Epidermal melanocyte (primary cell): Measurements from ENCODE around the gene MAP3K7.
A peak's percentile ranks its signal among the peaks of the same experiment; 100 is the strongest.

ENCODE experiments used
- DNase-seq: peaks from one replicate; pipeline ENCODE4 v3.0.0; 2011; ENCODE audit warnings: low spot score; ENCODE audit not compliant: insufficient read length

The MAP3K7 gene

GRCh38 chr6:90586836-90587638 lies at the start of gene MAP3K7:
MAP3K7 (minus strand) TSS chr6:90587072; CDS start chr6:90586883, 189 bp downstream.
- peak; percentile 83 for DNase-seq

DNA sequence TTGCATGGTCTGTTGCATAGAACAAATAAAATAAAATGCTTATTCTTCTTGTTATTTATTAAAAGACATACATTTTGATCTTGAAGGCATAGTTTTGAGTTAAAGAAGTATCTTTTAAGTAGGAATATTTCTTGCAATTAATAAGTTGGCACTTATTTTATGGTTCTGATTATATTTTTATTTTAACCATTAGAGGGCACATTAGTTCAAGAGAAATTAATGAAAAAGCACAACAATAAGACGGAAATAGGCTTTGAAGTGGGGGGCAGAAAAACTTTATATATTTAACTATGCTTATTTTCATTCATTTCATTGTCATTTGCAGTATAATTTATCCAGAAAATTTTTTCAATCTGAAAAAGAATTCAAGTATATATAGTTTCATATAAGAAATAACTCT lies 44.2 kb upstream of the MAP3K7 start:
- no peak for DNase-seq

GRCh38 chr6:90621581-90621980 lies 34.7 kb upstream of the MAP3K7 start:
- no peak for DNase-seq

GRCh38 chr6:90619221-90619620 lies 32.3 kb upstream of the MAP3K7 start:
- no peak for DNase-seq

- no peak for DNase-seq
Measured at GRCh38 chr6:90612313-90612680, 25.4 kb upstream of the MAP3K7 start.

DNA sequence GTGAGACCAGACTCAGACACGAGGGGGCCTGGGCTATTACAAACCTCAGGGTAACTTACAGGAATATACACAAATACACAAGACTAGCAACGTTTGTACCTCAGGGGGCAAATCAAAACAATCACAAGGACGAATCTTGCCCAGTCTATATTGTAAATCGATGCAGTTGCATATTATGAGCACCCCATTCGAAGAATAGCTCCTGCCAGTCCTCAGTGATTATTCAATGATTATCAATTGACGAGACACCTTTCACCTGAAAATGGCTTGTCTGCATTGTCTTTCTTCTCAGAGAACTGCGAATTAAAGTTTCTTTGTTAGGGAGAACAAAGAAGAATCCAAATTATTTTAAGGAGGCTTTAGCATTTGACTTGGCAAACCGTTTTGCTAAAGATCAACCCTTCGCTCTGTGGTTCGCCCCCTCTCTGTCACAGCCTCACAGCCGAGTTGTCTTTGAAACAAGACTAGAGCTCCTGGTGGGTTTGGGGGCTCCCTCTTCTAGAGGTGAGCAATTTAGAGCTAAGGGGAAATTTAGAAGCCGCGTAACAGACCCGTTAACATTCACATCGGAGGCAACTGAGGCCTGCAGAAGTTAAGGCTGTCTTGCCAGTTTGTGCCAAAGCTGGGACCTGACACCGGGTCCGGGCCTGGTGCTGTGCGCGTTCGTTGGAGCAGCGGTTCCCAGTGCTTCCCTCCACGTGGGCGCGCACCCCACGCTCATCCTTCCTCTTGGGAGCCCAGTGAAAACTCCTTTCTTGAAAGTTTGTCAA lies 24.9 kb upstream of the MAP3K7 start:
- DNase-seq = no peak

- DNase-seq = no peak
Measured at GRCh38 chr6:90610751-90611542, 24.1 kb upstream of the MAP3K7 start.

- DNase-seq = no peak
Measured at GRCh38 chr6:90610301-90610750, 23.5 kb upstream of the MAP3K7 start.

DNA sequence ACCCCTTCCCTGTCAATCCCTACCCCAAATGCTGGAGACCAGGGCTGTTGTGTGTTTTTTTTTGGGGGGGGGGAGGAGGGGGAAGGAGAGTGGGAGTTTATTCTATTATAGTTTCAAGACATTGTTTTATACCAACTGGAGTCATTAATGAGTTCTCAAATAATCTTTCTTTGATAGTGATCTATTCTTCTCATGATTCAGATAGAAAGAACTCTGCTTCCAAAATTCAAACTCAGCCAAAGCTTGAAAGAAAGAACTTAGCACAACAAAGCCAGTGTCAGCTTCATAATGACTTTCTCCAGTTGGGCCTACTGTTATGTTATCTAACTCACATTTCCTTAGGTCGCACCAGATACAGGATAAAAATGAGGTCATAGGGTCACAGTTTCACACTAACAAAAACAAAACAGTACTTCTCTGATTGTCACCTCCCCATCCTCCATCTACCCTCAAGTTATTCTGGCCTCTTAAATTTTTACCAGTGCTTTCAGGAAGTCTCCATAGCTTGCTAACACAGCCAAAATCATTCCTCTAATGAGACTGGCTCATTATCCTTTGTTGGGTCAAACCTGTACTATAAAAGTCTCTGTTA lies 19.0 kb upstream of the MAP3K7 start:
- DNase-seq = no peak

GRCh38 chr6:90604546-90604945 lies 17.7 kb upstream of the MAP3K7 start:
- no peak for DNase-seq

DNA sequence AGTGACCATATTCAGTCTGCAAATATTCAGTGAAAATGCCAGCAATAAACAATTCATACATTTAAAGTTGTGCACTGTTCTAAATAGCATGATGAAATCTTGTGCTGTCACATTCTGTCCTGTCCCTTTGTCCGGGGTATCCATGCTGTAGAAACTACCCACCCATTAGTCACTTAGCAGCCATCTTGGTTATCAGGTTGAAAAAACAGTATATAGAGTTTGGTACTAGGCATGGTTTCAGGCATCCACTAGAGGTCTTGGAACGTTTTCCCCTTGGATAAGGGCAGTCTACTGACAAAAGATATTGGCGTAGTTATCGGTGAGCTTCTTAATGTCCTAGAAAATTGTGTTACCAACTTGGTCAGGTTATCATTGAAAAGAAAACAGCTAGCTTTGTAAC lies 12.3 kb upstream of the MAP3K7 start:
- no peak for DNase-seq

- DNase-seq = no peak
Measured at GRCh38 chr6:90598192-90598951, 11.5 kb upstream of the MAP3K7 start.

- no peak for DNase-seq
Measured at GRCh38 chr6:90596967-90597539, 10.2 kb upstream of the MAP3K7 start.

DNA sequence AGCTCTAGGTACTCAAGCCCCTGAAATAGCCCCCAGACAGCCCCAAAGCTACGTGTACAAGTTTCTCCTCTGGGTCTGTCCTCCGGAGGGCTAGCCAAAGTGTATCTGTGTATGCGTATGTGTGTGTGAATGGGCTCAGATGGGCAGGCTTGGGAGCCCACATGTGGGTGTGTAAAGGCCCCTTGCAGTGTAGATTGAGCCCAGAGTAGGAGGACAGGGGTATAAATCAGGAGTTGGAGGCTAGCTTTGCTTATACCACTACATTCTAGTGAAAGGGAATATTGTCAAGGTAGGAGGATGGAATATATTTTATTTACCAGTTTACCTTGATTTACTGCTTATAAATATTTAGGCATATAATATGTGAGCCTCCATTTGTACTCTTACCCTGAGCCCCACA lies 9.0 kb upstream of the MAP3K7 start:
- DNase-seq = no peak

- DNase-seq = no peak
Measured at GRCh38 chr6:90586546-90586835, 381 bp downstream of the MAP3K7 start.

DNA sequence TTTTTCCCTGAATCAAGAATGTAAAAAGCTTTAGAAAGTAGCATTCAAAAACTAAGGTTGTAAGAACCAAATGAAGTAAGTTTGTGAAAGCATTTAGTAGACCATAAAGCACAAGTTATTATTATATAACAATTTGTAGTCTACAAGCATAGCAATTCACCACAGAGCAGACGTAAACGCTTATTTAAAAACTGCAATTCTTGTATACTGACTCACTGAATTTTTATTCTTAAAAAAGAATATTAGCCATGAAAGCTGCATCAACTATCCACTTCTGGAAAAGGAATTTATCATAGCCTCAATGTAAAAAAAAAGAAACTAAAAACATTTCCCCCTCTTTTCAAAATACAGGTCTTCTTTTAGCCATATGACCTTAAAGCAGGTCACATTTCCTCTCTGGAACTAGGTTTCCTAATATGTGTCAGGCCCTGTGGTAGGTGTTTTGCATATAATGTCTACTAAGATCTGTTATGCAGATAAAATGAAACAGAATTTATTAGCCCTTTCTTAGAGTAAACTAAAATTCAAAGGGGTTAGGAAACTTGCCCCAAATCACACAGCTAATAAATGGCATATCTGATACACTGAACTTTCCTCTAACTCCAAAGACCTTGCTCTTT lies 2.1 kb downstream of the MAP3K7 start:
- no peak for DNase-seq

DNA sequence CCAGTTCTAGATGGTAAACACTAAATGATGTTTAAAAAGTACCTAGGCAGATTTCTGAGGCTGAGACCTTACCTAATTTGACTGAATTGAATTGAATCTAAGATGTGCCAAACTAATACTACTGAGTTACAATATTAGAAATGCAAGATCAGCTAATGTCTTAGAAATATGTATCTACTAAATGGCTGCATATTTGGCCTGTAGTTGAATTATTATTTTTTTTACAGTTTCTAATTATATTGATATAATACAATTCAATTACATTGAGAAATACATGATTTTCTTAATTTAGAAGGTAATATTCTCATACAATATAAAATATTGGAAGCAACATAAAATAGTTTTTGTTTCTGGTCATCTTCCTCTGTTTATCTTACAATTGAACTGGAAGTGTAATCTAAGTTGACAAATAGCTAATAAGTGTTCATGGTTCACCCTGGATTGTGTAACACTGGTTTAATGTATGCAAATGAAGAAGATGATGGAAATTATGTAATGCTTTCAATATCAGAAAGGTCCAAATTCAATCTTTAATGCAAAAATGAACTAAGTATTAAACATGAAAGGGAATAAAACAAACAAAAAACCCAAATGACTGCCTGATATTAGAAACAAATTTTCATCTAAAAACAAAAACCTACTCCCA lies 2.9 kb downstream of the MAP3K7 start:
- DNase-seq = no peak

- DNase-seq = no peak
Measured at GRCh38 chr6:90583179-90583835, 3.6 kb downstream of the MAP3K7 start.

GRCh38 chr6:90581146-90581545 lies 5.7 kb downstream of the MAP3K7 start:
- DNase-seq = no peak
